ENCODE data around the gene FGD6. TPM values are rescaled to one million over a fixed set of nuclear protein-coding genes. Genes with fewer than 3 reads are reported as not detected.
"Not testable (repeated sequence)": the region's sequence is repeated elsewhere in the genome, so short reads cannot be mapped to it uniquely, and the experiment has no call there.

FGD6 gene
- total RNA-seq, 1 donor from 2014 or later: 3.7 TPM

DNA sequence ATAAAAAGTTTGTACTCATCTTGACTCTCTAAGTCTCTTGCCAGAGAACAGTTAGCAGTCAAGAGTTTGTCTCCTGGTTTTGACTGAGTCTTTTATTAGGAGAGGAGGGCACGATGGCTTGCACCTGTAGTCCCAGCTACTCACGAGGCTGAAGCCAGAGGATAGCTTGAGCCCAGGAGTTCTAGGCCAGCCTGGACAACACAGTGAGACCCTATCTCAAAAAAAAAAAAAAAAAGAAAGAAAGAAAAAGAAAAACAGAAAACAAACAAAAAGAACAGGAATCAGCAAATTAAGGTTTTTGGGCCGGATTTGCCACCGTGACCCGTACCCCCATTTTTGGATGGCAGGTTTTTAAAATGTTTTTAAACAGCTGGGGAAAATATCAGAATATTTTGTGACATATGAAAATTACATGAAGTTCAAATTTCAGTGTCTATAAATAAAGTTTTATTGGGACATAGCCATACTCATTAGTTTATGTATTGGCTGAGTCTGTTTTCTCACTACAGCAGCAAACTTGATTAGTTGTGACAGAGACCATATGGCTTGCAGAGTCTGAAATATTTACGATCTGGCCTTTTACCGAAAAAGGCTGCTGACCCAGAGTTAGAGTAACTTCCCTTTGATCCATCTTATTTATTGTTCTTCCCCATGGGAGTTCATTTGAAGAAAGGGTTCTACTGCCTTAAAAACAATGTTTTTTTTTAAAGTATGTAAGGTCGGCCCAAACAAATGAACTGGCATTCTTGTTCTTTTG is 31.5 kb upstream of the FGD6 start:
- H3K36me3 Mint-ChIP-seq (ENCODE audit: low read depth): peaks cover 27% of the 10 kb centered on the region
- H3K9me3 Mint-ChIP-seq: no peaks in the 10 kb centered on the region
- TF ChIP-seq, protein P1, sequence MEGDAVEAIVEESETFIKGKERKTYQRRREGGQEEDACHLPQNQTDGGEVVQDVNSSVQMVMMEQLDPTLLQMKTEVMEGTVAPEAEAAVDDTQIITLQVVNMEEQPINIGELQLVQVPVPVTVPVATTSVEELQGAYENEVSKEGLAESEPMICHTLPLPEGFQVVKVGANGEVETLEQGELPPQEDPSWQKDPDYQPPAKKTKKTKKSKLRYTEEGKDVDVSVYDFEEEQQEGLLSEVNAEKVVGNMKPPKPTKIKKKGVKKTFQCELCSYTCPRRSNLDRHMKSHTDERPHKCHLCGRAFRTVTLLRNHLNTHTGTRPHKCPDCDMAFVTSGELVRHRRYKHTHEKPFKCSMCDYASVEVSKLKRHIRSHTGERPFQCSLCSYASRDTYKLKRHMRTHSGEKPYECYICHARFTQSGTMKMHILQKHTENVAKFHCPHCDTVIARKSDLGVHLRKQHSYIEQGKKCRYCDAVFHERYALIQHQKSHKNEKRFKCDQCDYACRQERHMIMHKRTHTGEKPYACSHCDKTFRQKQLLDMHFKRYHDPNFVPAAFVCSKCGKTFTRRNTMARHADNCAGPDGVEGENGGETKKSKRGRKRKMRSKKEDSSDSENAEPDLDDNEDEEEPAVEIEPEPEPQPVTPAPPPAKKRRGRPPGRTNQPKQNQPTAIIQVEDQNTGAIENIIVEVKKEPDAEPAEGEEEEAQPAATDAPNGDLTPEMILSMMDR (IDR thresholded peaks at IDR 0.05): no peak
- DNase-seq (no peak), ATAC-seq (ENCODE audit: low read depth) (no peak)
- H3K4me3 Mint-ChIP-seq: no peak overlapping the region
- ChIA-PET CTCF (no interaction called here), POLR2A (interaction anchor here (0.7 kb wide), 1 partner anchor 466 kb away, joined by 3 read pairs; no protein-coding TSS in a partner anchor)
- no peaks in the 10 kb centered on the region for H3K27me3 Mint-ChIP-seq
- H3K27ac Mint-ChIP-seq: no peak overlapping the region
- intact Hi-C loops (cut with micrococcal nuclease): no loop called here
- H3K4me1 Mint-ChIP-seq: peaks cover 10% of the 10 kb centered on the region

DNA sequence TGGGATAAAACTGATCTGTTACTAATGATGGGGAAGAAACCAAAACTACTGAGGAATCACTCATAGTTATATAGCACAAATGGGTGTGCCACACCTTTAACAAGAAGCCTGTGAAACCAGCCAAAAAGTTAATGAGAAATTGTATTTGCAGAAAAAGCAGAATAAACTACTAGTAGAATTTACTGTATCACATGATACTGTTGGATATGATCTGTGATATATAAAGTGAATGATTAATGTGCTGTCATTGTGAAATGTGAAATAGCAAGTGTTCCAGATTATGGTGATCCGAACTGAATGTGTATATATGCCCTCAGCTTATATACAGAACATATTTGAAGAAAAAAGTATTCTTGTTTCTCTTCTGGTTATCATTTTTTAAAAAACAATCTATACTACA is 30.8 kb upstream of the FGD6 start:
- ChIA-PET POLR2A (no interaction called here), CTCF (no interaction called here)
- Mint-ChIP-seq H3K27me3 (no peaks in the 10 kb centered on the region), H3K4me3 (no peak overlapping the region), H3K27ac (no peak overlapping the region), H3K9me3 (no peaks in the 10 kb centered on the region), H3K4me1 (peaks cover 10% of the 10 kb centered on the region), H3K36me3 (ENCODE audit: low read depth) (peaks cover 26% of the 10 kb centered on the region)
- no peak for DNase-seq
- TF ChIP-seq, protein P1 (IDR thresholded peaks at IDR 0.05): no peak
- intact Hi-C loops (cut with micrococcal nuclease): no loop called here
- ATAC-seq (ENCODE audit: low read depth): no peak

DNA sequence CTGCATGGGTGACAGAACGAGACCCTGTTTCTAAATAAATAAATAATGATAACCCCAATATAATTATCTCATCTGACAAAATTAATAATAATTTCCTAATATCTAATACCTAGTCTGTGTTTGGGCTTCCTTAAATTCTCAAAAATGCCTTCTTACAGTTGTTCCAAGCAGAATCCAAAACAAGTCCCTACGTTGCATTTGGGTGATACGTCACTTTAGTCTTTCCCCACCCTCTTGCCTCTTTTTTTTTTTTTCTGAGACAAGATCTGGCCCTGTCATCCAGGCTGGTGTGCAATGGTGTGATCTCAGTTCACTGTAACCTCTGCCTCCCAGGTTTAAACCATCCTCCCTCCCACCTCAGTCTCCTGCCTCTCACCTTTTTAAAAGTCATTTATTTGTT is 27.1 kb upstream of the FGD6 start:
- Mint-ChIP-seq H3K27me3 (no peaks in the 10 kb centered on the region), H3K4me3 (no peak overlapping the region), H3K9me3 (no peaks in the 10 kb centered on the region), H3K36me3 (ENCODE audit: low read depth) (peaks cover 24% of the 10 kb centered on the region), H3K4me1 (peaks cover 18% of the 10 kb centered on the region), H3K27ac (no peak overlapping the region)
- TF ChIP-seq, protein P1 (IDR thresholded peaks at IDR 0.05): no peak
- ATAC-seq (ENCODE audit: low read depth) (no peak), DNase-seq (no peak)
- intact Hi-C loops (cut with micrococcal nuclease): no loop called here
- POLR2A ChIA-PET: no interaction called here
- CTCF ChIA-PET: no interaction called here

DNA sequence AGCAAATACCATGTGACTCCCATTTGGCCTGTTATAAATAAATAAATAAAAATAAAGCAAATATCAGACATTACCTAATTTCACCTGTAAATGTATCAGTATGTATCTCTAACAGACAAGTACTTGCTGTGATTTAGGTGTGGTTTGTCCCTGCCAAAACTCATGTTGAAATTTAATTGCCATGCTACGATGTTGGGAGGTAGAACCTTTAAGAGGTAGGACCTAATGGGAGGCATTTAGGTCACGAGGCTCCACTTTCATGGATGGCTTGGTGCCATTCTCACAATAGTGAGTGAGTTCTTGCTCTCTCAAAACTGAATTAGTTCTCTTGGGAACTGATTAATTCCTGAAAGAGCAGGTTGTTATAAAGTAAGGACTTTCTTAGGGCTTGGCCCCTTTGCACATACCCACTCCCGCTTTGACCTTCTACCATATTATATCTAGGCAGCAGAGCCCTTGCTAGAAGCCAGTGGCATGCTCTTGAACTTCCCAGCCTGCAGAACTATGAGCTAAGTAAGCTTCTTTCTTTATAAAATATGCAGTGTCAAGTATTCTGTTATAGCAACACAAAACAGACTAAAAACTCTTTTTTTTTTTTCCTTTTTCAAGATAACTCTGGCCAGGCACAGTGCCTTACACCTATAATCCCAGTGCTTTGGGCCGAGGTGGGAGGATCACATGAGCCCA is 26.4 kb upstream of the FGD6 start:
- no peak overlapping the region for H3K27ac Mint-ChIP-seq
- TF ChIP-seq, protein P1 (IDR thresholded peaks at IDR 0.05): no peak
- H3K27me3 Mint-ChIP-seq: no peaks in the 10 kb centered on the region
- H3K9me3 Mint-ChIP-seq: no peaks in the 10 kb centered on the region
- peaks cover 19% of the 10 kb centered on the region for H3K4me1 Mint-ChIP-seq
- intact Hi-C loops (cut with micrococcal nuclease): no loop called here
- DNase-seq: no peak
- POLR2A ChIA-PET: no interaction called here
- H3K4me3 Mint-ChIP-seq: no peak overlapping the region
- no peak for ATAC-seq (ENCODE audit: low read depth)
- H3K36me3 Mint-ChIP-seq (ENCODE audit: low read depth): peaks cover 24% of the 10 kb centered on the region
- CTCF ChIA-PET: no interaction called here

DNA sequence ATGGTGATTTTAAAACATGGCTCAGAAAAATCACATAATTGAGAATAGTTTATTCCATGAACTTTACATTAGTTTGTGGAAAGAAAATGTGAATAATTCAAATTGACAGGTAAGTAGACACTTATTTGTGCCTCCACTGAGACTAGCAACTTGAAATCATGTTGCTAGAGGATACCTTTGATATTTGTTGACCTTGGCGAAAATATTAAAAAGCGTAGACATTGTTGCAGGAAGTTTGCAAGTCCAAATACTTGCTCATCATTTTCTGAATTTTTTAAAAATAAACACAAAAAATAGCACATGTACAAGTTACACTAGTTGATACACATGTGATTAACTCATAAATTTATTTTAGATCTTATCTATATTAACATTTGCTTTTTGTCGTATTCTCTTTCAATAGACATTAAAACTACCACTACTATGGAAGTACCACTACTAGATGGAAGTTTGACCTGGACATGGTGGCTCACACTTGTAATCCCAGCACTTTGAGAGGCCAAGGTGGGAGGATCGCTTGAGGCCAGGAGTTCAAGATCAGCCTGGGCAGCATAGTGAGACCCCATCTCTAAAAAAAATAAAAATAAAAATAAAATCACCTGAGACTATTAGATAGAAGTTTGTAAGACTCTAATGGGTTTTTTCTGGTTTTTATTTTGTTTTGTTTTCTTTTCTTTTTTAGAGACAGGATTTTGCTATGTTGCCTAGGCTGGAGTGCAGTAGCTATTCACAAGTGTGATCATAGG is 24.7 kb upstream of the FGD6 start:
- H3K27me3 Mint-ChIP-seq: no peaks in the 10 kb centered on the region
- H3K4me3 Mint-ChIP-seq: no peak overlapping the region
- H3K9me3 Mint-ChIP-seq: no peaks in the 10 kb centered on the region
- DNase-seq (no peak), ATAC-seq (ENCODE audit: low read depth) (no peak)
- ChIA-PET CTCF (no interaction called here), POLR2A (no interaction called here)
- H3K36me3 Mint-ChIP-seq (ENCODE audit: low read depth): peaks cover 28% of the 10 kb centered on the region
- TF ChIP-seq, protein P1 (IDR thresholded peaks at IDR 0.05): no peak
- no peak overlapping the region for H3K27ac Mint-ChIP-seq
- peaks cover 17% of the 10 kb centered on the region for H3K4me1 Mint-ChIP-seq
- intact Hi-C loops (cut with micrococcal nuclease): no loop called here

DNA sequence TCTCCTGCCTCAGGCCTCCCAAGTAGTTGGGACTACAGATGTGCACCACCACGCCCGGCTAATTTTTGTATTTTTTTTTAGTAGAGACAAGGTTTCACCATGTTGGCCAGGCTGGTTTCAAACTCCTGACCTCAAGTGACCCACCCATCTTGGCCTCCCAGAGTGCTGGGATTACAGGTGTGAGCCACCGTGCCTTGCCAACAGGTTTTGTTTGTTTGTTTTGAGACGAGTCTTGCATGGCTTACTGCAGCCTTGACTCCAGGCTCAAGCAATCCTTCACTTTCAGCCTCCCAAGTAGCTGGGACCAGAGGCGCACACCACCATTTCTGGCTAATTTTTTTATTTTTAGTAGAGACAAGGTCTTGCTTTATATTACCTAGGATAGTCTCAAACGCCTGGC is 23.9 kb upstream of the FGD6 start:
- intact Hi-C loops (cut with micrococcal nuclease); CTCF ChIA-PET; H3K27ac Mint-ChIP-seq; H3K27me3 Mint-ChIP-seq; DNase-seq; ATAC-seq (ENCODE audit: low read depth); H3K9me3 Mint-ChIP-seq; H3K4me3 Mint-ChIP-seq: not testable (repeated sequence)
- Mint-ChIP-seq H3K4me1 (peaks cover 15% of the 10 kb centered on the region), H3K36me3 (ENCODE audit: low read depth) (peaks cover 34% of the 10 kb centered on the region)
- POLR2A ChIA-PET: interaction anchor here (1.2 kb wide), 1 partner anchor 24 kb away, joined by 3 read pairs; the partner anchor contains the start of genes FGD6 and VEZT

All from activated B cell treated with CpG ODN at 0.5 μM for 24 hours (primary cell).